Measurements from ENCODE around the gene KISS1.

The KISS1 gene

DNA sequence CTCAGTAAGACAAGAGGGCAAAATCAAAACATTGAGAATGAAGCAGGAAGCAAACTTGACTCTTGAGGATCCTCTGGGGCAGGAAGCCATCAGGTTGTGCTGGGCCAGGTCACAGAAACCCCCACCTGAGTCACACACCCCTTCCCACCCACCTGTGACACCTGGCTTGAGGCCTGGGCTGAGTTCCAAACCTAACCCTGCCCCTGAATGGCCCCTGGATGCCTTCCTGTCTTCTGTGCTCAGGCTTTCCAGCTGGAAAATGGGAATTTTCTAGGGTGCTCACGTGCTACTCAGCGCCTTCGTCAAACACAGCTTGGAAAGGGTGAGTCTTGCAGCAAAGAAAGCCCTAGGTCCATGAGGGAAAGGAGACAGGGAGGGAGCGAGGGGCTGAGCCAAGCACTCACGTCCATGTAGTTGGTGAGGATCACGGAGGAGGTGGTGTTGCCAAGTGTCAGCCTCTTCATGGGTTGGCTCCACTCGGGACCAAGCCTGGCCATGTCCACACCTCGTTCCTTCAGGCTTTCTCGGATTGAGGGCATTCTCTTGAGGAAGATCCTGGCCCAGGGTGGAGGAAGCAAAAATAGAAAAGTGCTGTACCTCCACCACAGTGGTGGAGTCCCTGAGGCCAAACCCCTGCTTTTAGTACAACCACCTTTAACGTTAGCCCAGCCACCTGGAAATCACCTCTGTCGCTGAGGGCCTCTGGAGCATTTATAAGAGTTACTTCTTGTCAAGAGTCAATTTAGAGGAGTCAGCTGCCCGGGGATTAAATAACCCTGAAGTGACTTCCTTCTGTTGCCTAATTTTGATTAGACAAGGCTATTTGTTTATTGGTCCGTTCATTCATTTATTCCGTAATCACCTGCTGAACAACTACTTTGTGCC is 34.4 kb downstream of the KISS1 start:
- H3K4me3 Mint-ChIP-seq, result no peak overlapping the region

GRCh38 chr1:204157962-204158361 is 38.3 kb downstream of the KISS1 start:
- Mint-ChIP-seq H3K4me3 (no peak overlapping the region), H3K4me1 (no peaks in the 10 kb centered on the region), H3K27me3 (no peaks in the 10 kb centered on the region), H3K9me3 (no peaks in the 10 kb centered on the region), H3K27ac (no peak overlapping the region)
- no peak for DNase-seq
- ATAC-seq, result no peak

More for the DNA sequence above, 34.4 kb downstream of the KISS1 start:
- no peak overlapping the region for H3K27ac Mint-ChIP-seq
- DNase-seq (no peak), ATAC-seq (no peak)
- no peaks in the 10 kb centered on the region for H3K9me3 Mint-ChIP-seq
- no peaks in the 10 kb centered on the region for H3K4me1 Mint-ChIP-seq
- peaks cover 14% of the 10 kb centered on the region for H3K27me3 Mint-ChIP-seq

- no peaks in the 10 kb centered on the region for H3K9me3 Mint-ChIP-seq
- H3K4me3 Mint-ChIP-seq, result no peak overlapping the region
- H3K27ac Mint-ChIP-seq, result no peak overlapping the region
- peaks cover 3% of the 10 kb centered on the region for H3K27me3 Mint-ChIP-seq
- no peaks in the 10 kb centered on the region for H3K4me1 Mint-ChIP-seq
- no peak for ATAC-seq
- no peak for DNase-seq
These were observed 40.4 kb downstream of the KISS1 start for GRCh38 chr1:204155881-204156280.

GRCh38 chr1:204154568-204155255 is 41.6 kb downstream of the KISS1 start:
- DNase-seq (no peak), ATAC-seq (no peak)
- peaks cover 10% of the 10 kb centered on the region for H3K27me3 Mint-ChIP-seq
- H3K4me3 Mint-ChIP-seq, result no peak overlapping the region
- no peak overlapping the region for H3K27ac Mint-ChIP-seq
- H3K9me3 Mint-ChIP-seq, result no peaks in the 10 kb centered on the region
- peaks cover 5% of the 10 kb centered on the region for H3K4me1 Mint-ChIP-seq

GRCh38 chr1:204153667-204154066 is 42.6 kb downstream of the KISS1 start:
- Mint-ChIP-seq H3K27ac (no peak overlapping the region), H3K4me1 (peaks cover 5% of the 10 kb centered on the region), H3K4me3 (no peak overlapping the region), H3K27me3 (peaks cover 10% of the 10 kb centered on the region), H3K9me3 (no peaks in the 10 kb centered on the region)
- ATAC-seq (no peak), DNase-seq (no peak)

DNA sequence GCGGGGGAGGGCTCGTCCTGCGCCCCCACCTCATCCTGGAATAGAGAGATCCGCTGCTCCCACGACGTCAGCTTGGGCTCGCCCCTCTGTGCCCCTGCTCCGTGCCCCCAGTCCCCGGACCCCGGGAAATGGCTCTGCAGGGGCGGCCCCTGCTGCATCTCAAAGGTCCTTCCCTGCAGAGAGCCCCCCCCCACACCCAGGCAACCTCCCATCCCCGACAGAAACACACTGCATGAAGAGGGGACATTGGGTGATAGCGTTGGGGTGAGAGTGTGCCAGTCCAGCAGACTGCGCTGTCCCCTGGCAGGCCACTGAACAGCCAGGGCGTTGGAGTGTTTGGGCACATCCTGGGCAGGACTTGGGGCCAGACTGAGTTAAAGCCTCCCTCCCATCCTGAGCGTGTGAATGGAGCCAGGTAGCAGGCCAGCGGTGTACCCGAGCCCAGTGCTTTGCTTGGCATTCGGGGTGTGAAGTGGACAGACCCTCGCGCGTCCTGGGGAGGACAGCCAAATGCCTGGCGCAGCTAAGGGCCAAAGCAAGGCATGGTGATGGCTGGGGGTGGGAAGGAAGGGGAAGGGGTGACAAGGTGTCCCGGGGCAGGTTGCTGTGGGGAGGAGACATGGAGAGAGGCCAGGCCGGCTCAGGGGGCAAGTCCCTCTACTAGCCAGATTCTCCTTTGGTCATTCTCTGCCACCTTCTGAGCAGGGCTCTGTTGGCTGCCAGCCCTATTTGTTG is 43.8 kb downstream of the KISS1 start:
- Mint-ChIP-seq H3K27ac (peak overlapping the region in 1 of 2 donors; percentile 63), H3K27me3 (peaks cover 10% of the 10 kb centered on the region), H3K9me3 (no peaks in the 10 kb centered on the region), H3K4me1 (peaks cover 5% of the 10 kb centered on the region), H3K4me3 (peak overlapping the region; percentile 76 to 82)
- ATAC-seq (peak; percentile 27), DNase-seq (no peak)

GRCh38 chr1:204151552-204152309 is 44.6 kb downstream of the KISS1 start, which contains the start of gene ETNK2:
ETNK2 (minus strand) TSS chr1:204152044; CDS start chr1:204151852, 192 bp downstream.
- DNase-seq (peak; percentile 40 to 53), ATAC-seq (peak; percentile 62)
- H3K27me3 Mint-ChIP-seq, result peaks cover 10% of the 10 kb centered on the region
- H3K4me3 Mint-ChIP-seq, result peak within 1 kb of the TSS; percentile 76 to 82
- H3K27ac Mint-ChIP-seq, result peak within 1 kb of the TSS in 1 of 2 donors; percentile 63
- peaks cover 5% of the 10 kb centered on the region for H3K4me1 Mint-ChIP-seq
- no peaks in the 10 kb centered on the region for H3K9me3 Mint-ChIP-seq

- Mint-ChIP-seq H3K27me3 (peaks cover 10% of the 10 kb centered on the region), H3K9me3 (no peaks in the 10 kb centered on the region), H3K4me3 (peak overlapping the region; percentile 56 to 81), H3K4me1 (peaks cover 5% of the 10 kb centered on the region), H3K27ac (no peak overlapping the region)
- ATAC-seq (peak; percentile 31), DNase-seq (no peak)
These were observed 45.4 kb downstream of the KISS1 start for GRCh38 chr1:204150702-204151551.

DNA sequence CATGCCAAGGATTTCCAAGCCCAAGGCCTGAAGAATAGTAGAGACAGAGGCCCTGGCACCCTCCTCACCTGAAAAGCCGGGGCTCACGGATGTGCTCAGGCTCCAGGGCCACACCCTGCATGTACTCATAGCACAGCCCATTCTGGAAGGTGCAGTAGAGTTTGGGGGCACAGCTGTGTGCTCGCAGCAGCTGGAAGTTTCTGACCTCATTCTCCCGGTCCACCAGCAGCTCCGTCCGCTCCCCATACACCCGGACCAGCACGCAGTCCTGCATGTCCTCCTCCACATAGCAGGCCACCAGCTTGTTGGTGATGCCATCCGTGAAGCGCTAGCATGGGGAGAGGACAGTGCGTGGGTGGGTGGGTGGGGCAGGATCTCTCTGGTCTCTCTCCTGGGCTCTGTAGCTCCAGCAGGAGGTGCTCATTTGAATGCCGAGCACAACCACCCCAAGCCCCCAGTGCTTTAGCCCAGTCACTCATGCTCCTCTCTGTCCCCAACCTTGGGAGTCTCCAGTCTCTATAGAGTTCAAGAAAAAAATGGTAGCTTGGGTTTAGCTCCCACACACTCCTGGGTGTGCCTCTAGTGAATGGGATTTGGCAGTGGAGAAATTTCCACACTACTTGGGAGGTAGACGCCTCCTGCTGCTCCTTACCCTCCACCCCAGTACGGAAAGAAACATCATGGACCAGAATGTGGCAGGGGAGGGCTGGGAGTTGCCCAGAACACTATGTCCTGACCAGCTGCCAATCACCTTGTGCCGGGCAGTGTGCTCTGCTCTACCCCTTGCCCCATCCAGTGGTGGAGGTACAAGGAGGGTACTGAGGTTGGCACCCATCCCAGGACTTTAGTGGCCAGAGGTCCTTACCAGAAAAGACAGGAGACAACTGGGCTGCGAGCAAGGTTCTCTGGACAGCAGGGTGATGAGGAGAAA is 46.4 kb downstream of the KISS1 start:
- ATAC-seq (no peak), DNase-seq (no peak)
- Mint-ChIP-seq H3K9me3 (no peaks in the 10 kb centered on the region), H3K4me3 (peak overlapping the region; percentile 21 to 43), H3K4me1 (peaks cover 5% of the 10 kb centered on the region), H3K27me3 (peaks cover 10% of the 10 kb centered on the region), H3K27ac (no peak overlapping the region)

- H3K9me3 Mint-ChIP-seq, result no peaks in the 10 kb centered on the region
- ATAC-seq (no peak), DNase-seq (no peak)
- no peak overlapping the region for H3K27ac Mint-ChIP-seq
- H3K4me1 Mint-ChIP-seq, result peaks cover 5% of the 10 kb centered on the region
- H3K4me3 Mint-ChIP-seq, result no peak overlapping the region
- peaks cover 10% of the 10 kb centered on the region for H3K27me3 Mint-ChIP-seq
These were observed 47.2 kb downstream of the KISS1 start for GRCh38 chr1:204149107-204149506.

DNA sequence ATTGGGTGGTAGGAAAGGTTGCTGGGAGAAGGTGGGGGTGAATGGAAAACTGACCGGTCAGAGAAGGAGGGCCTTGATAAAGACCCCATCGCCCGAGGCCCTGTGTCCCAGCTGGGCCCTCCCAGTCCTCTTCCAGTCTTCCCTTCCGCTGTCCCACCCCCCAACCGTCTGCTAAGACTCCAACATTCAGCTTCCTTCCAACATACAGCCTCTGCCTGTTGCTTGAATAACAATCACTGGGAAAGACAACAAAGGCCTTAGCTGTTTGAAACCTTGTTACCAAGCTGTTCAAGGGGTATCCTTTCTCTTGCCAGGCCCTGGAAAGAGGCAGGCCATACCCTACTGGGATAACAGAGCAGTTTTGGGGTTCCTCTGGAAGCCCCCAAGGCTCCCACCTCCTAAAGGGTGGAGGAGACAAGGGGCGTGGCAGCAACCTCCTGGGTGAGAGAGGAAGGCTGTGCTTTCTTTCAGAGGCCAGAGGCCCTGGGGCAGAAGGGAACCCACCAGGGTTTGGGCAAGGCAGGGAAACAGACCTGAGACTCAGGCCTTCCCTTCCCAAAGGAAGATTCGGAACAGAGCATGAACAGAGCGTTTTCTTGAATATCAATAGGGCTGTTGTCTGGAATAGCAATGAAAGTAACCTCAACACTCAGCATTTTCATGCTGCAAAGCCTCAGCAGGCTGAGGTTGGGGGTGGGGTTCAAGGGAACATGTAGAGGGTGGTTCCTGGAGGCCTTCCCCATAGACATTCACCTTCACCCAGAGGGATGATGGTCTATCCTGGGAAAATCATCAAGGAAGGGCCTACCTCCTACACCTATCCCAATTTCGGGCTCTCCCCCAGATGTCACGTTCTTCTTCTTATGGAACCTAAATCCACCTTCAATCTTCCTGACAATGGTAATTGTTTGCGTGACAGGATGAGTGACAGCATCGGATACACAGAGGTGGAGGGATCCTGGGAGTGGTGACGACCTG is 48.6 kb downstream of the KISS1 start:
- H3K4me1 Mint-ChIP-seq, result peaks cover 5% of the 10 kb centered on the region
- no peaks in the 10 kb centered on the region for H3K9me3 Mint-ChIP-seq
- H3K27me3 Mint-ChIP-seq, result peaks cover 10% of the 10 kb centered on the region
- H3K27ac Mint-ChIP-seq, result peak overlapping the region in 1 of 2 donors; percentile 65
- H3K4me3 Mint-ChIP-seq, result no peak overlapping the region
- ATAC-seq (no peak), DNase-seq (no peak)

DNA sequence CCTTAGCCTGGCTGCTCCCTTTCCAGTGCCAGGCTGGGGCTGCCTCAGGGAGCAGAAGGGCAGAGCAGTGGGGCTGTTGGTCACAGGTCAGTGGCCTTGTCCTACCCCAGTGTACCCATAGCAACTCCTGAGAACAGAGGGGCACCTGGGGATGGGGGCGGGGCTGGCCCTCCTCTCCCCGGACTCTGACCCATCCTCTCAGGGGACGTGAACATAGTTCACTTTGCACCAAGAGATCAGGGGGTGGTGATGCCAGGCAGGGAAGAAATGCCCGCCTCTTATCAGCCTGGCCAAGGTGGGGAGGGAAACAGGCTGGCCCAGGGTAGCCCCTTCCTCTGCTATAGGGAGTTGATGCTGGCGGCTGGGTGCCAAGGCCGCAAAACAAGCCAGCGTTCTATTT is 49.3 kb downstream of the KISS1 start:
- ATAC-seq (no peak), DNase-seq (no peak)
- peak overlapping the region in 1 of 2 donors; percentile 65 for H3K27ac Mint-ChIP-seq
- no peak overlapping the region for H3K4me3 Mint-ChIP-seq
- H3K4me1 Mint-ChIP-seq, result peaks cover 9% of the 10 kb centered on the region
- peaks cover 10% of the 10 kb centered on the region for H3K27me3 Mint-ChIP-seq
- no peaks in the 10 kb centered on the region for H3K9me3 Mint-ChIP-seq

All from stimulated activated naive CD8-positive, alpha-beta T cell treated with anti-CD3 and anti-CD28 coated beads, Interleukin-15, amount 100 ng/mL, for 72 hours (primary cell).